ENCODE measurements around the gene NLRP1. TPM values are rescaled to one million over a fixed set of nuclear protein-coding genes. Genes with fewer than 3 reads are reported as not detected.

Gene NLRP1
- total and polyA plus RNA-seq, 2 experiments from 2014 or later, result 42.9 to 64.8 TPM

- TF ChIP-seq EZH2 (IDR thresholded peaks at IDR 0.05; ENCODE audit: borderline replicate concordance), result no peak
- TF ChIP-seq, protein P1, sequence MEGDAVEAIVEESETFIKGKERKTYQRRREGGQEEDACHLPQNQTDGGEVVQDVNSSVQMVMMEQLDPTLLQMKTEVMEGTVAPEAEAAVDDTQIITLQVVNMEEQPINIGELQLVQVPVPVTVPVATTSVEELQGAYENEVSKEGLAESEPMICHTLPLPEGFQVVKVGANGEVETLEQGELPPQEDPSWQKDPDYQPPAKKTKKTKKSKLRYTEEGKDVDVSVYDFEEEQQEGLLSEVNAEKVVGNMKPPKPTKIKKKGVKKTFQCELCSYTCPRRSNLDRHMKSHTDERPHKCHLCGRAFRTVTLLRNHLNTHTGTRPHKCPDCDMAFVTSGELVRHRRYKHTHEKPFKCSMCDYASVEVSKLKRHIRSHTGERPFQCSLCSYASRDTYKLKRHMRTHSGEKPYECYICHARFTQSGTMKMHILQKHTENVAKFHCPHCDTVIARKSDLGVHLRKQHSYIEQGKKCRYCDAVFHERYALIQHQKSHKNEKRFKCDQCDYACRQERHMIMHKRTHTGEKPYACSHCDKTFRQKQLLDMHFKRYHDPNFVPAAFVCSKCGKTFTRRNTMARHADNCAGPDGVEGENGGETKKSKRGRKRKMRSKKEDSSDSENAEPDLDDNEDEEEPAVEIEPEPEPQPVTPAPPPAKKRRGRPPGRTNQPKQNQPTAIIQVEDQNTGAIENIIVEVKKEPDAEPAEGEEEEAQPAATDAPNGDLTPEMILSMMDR (IDR thresholded peaks at IDR 0.05; ENCODE audit: poor library complexity), result no peak
- no peak for TF ChIP-seq EZH2phosphoT487 (IDR thresholded peaks at IDR 0.05; ENCODE audit: low read depth, severe bottlenecking, unreplicated experiment)
- no peak overlapping the region for H3K4me2 ChIP-seq
- WGBS (ENCODE audit: low lambda C conversion rate, missing lambda C conversion rate), result 90% methylated on average over 2 of the region's 2 CpGs
- no peaks in the 10 kb centered on the region for H3K79me2 ChIP-seq
- H3K4me3 ChIP-seq, result no peak overlapping the region
- H2AFZ ChIP-seq, result no peak overlapping the region
- no peaks in the 10 kb centered on the region for H3K36me3 ChIP-seq (replicated peaks; ENCODE audit: insufficient read depth, low read depth)
- H3K9me3 ChIP-seq (ENCODE audit: low read depth), result no peaks in the 10 kb centered on the region
- DNase-seq (ENCODE audit: low spot score), result no peak
- no peaks in the 10 kb centered on the region for H3K9me2 ChIP-seq (replicated peaks; ENCODE audit: insufficient read depth)
- H3K4me1 ChIP-seq (ENCODE audit: insufficient read depth), result no peaks in the 10 kb centered on the region
- H3K27ac ChIP-seq, result no peak overlapping the region
- peaks cover 29% of the 10 kb centered on the region for H3K27me3 ChIP-seq
- no peaks in the 10 kb centered on the region for H4K20me1 ChIP-seq (ENCODE audit: insufficient read depth, poor library complexity, severe bottlenecking)
These were observed 12.1 kb upstream of the NLRP1 start for GRCh38 chr17:5596421-5596820.

DNA sequence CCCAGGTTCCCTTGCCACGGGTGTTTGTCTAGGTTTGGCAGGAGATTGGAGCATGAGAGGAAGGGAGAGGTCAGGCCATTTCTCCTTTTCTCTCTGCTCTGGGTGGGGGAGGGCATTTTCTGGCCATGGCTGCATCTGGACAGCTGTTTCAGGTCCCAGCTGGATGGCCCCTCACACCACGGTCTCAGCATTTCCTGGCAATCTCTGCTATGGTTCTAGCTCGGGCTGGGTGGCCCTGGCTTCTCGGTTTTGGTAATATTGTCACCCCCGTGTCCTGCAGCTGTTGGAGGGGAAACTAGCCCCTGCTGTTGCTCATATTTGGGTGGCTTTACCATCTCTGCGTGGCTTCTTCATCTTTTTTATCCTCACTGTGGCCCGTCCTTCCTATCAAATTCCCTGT, 11.5 kb upstream of the NLRP1 start:
- DNase-seq (ENCODE audit: low spot score), result no peak
- H3K27ac ChIP-seq, result no peak overlapping the region
- peaks cover 29% of the 10 kb centered on the region for H3K27me3 ChIP-seq
- H2AFZ ChIP-seq, result no peak overlapping the region
- H3K4me1 ChIP-seq (ENCODE audit: insufficient read depth), result no peaks in the 10 kb centered on the region
- H3K9me3 ChIP-seq (ENCODE audit: low read depth), result no peaks in the 10 kb centered on the region
- no peak overlapping the region for H3K4me2 ChIP-seq
- no peaks in the 10 kb centered on the region for H3K36me3 ChIP-seq (replicated peaks; ENCODE audit: insufficient read depth, low read depth)
- TF ChIP-seq EZH2phosphoT487 (IDR thresholded peaks at IDR 0.05; ENCODE audit: low read depth, severe bottlenecking, unreplicated experiment) (no peak), EZH2 (IDR thresholded peaks at IDR 0.05; ENCODE audit: borderline replicate concordance) (no peak)
- TF ChIP-seq, protein P1 (IDR thresholded peaks at IDR 0.05; ENCODE audit: poor library complexity), result no peak
- H4K20me1 ChIP-seq (ENCODE audit: insufficient read depth, poor library complexity, severe bottlenecking), result no peaks in the 10 kb centered on the region
- H3K79me2 ChIP-seq, result no peaks in the 10 kb centered on the region
- no peak overlapping the region for H3K4me3 ChIP-seq
- no peaks in the 10 kb centered on the region for H3K9me2 ChIP-seq (replicated peaks; ENCODE audit: insufficient read depth)
- 72% methylated on average over 7 of the region's 7 CpGs for WGBS (ENCODE audit: low lambda C conversion rate, missing lambda C conversion rate)

GRCh38 chr17:5592382-5592781, 8.1 kb upstream of the NLRP1 start:
- Histone ChIP-seq H3K4me3 (no peak overlapping the region), H3K9me3 (ENCODE audit: low read depth) (no peaks in the 10 kb centered on the region), H3K79me2 (no peaks in the 10 kb centered on the region), H3K27me3 (peaks cover 12% of the 10 kb centered on the region), H3K4me2 (no peak overlapping the region), H3K9me2 (replicated peaks; ENCODE audit: insufficient read depth) (no peaks in the 10 kb centered on the region), H3K36me3 (replicated peaks; ENCODE audit: insufficient read depth, low read depth) (no peaks in the 10 kb centered on the region), H3K4me1 (ENCODE audit: insufficient read depth) (no peaks in the 10 kb centered on the region), H3K27ac (no peak overlapping the region), H4K20me1 (ENCODE audit: insufficient read depth, poor library complexity, severe bottlenecking) (no peaks in the 10 kb centered on the region), H2AFZ (no peak overlapping the region)
- 16% methylated on average over 7 of the region's 7 CpGs for WGBS (ENCODE audit: low lambda C conversion rate, missing lambda C conversion rate)
- TF ChIP-seq EZH2phosphoT487 (IDR thresholded peaks at IDR 0.05; ENCODE audit: low read depth, severe bottlenecking, unreplicated experiment) (no peak), EZH2 (IDR thresholded peaks at IDR 0.05; ENCODE audit: borderline replicate concordance) (no peak)
- TF ChIP-seq, protein P1 (IDR thresholded peaks at IDR 0.05; ENCODE audit: poor library complexity), result peak; percentile 55
- DNase-seq (ENCODE audit: low spot score), result peak; percentile 68

- no peak overlapping the region for H2AFZ ChIP-seq
- TF ChIP-seq EZH2phosphoT487 (IDR thresholded peaks at IDR 0.05; ENCODE audit: low read depth, severe bottlenecking, unreplicated experiment) (no peak), EZH2 (IDR thresholded peaks at IDR 0.05; ENCODE audit: borderline replicate concordance) (no peak)
- TF ChIP-seq, protein P1 (IDR thresholded peaks at IDR 0.05; ENCODE audit: poor library complexity), result no peak
- WGBS (ENCODE audit: low lambda C conversion rate, missing lambda C conversion rate), result 80% methylated on average over 11 of the region's 11 CpGs
These were observed 7.7 kb upstream of the NLRP1 start for GRCh38 chr17:5591966-5592365.

More at GRCh38 chr17:5591966-5592365, 7.7 kb upstream of the NLRP1 start:
- H3K27me3 ChIP-seq, result peaks cover 12% of the 10 kb centered on the region
- H3K4me1 ChIP-seq (ENCODE audit: insufficient read depth), result no peaks in the 10 kb centered on the region
- no peak overlapping the region for H3K4me2 ChIP-seq
- no peaks in the 10 kb centered on the region for H4K20me1 ChIP-seq (ENCODE audit: insufficient read depth, poor library complexity, severe bottlenecking)
- H3K9me3 ChIP-seq (ENCODE audit: low read depth), result no peaks in the 10 kb centered on the region
- H3K36me3 ChIP-seq (replicated peaks; ENCODE audit: insufficient read depth, low read depth), result no peaks in the 10 kb centered on the region
- H3K9me2 ChIP-seq (replicated peaks; ENCODE audit: insufficient read depth), result no peaks in the 10 kb centered on the region
- H3K79me2 ChIP-seq, result no peaks in the 10 kb centered on the region
- no peak for DNase-seq (ENCODE audit: low spot score)
- no peak overlapping the region for H3K4me3 ChIP-seq
- H3K27ac ChIP-seq, result no peak overlapping the region
